ENCODE results near the gene NAV2.

NAV2 gene

DNA sequence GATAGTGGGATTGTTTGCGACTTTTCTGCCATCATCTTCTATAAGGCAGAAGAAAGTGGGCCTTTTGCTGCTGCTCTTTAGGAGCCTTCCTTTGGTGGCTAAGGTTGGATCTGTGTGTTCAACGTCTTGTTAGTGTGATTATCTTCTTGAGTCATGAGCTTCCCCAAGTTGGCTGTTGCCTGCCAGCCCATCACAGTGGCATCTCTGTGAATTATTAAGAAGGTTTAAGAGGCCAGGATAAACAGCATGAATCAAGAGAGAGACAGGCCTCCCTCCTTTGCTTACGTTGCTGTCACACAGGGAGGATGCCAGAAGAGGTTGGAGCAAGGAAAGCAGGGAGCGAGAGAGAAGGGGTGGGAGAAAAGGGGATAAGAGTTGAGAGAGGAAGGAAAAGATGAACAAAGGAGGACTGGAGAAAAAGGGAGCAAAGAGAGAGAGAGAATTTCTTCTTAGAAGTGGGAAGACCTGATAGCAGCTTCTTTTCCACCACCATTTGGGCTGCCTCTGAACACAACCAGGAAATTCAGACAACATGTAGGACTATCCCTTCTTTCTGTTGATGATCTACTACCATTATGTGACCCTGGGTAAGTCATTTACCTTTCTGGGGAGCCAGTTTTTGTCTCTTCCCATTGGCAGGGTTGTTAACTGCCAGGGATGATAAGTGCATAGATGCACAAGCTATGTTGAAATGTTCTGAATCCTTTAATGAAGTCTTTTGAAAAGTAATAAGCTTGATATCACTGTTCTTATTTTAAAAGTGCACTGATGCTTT, 126.5 kb downstream of the NAV2 start:
- no peaks in the 10 kb centered on the region for H3K36me3 ChIP-seq (ENCODE audit: control insufficient read depth, insufficient read depth, low read length)
- H3K9me3 ChIP-seq (ENCODE audit: control insufficient read depth, low read length): no peaks in the 10 kb centered on the region
- no peak overlapping the region for H3K4me3 ChIP-seq (ENCODE audit: low read length)
- no peaks in the 10 kb centered on the region for H3K27me3 ChIP-seq (ENCODE audit: control insufficient read depth, insufficient read depth, low read length)
- H3K9ac ChIP-seq (ENCODE audit: low read length): no peak overlapping the region
- no peaks in the 10 kb centered on the region for H3K4me1 ChIP-seq (ENCODE audit: control insufficient read depth, insufficient read depth, low read length)

DNA sequence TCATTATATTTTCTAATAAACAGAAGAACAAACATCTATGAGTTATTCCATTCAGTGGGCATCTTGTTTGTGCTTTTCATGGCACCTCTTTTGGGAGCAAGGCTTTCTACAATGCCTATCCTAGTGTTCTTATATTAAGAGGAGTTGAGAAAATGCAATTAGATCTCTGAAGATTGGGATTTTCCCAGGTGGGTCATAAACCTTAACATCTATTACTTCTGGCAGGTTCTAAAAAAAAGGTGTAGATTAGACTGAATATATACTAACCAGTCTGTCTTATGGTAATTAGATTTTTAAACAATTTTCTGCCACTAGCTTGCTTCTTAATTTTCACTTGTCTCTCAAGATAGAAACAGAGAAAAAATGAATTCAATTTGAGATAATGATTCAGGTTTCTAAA, 128.3 kb downstream of the NAV2 start:
- Histone ChIP-seq H3K36me3 (ENCODE audit: control insufficient read depth, insufficient read depth, low read length) (no peaks in the 10 kb centered on the region), H3K4me1 (ENCODE audit: control insufficient read depth, insufficient read depth, low read length) (peaks cover 7% of the 10 kb centered on the region), H3K27me3 (ENCODE audit: control insufficient read depth, insufficient read depth, low read length) (no peaks in the 10 kb centered on the region), H3K9ac (ENCODE audit: low read length) (no peak overlapping the region), H3K9me3 (ENCODE audit: control insufficient read depth, low read length) (no peaks in the 10 kb centered on the region), H3K4me3 (ENCODE audit: low read length) (no peak overlapping the region)

DNA sequence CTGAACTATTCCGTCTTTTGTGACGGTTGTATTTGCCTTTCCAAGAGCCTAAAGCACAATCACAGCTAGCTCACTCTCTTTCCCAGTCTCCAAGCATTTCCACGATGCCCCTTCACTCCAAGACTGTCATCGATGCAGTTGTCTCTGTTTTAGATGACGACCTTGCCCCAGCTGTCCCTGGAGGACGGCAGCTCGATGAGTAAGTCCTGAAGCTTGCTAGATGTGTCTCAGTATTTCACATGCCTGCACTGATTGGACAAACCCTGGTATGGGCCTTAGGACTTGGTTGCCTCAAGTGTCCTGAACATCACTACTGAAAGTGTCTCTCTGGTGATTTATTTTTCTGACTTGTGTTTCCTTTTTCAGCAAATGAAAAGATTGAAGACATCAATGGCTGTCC, 129.9 kb downstream of the NAV2 start:
- H3K36me3 ChIP-seq (ENCODE audit: control insufficient read depth, insufficient read depth, low read length): no peaks in the 10 kb centered on the region
- H3K27me3 ChIP-seq (ENCODE audit: control insufficient read depth, insufficient read depth, low read length): no peaks in the 10 kb centered on the region
- H3K9ac ChIP-seq (ENCODE audit: low read length): no peak overlapping the region
- H3K9me3 ChIP-seq (ENCODE audit: control insufficient read depth, low read length): no peaks in the 10 kb centered on the region
- H3K4me1 ChIP-seq (ENCODE audit: control insufficient read depth, insufficient read depth, low read length): peaks cover 9% of the 10 kb centered on the region
- H3K4me3 ChIP-seq (ENCODE audit: low read length): no peak overlapping the region

DNA sequence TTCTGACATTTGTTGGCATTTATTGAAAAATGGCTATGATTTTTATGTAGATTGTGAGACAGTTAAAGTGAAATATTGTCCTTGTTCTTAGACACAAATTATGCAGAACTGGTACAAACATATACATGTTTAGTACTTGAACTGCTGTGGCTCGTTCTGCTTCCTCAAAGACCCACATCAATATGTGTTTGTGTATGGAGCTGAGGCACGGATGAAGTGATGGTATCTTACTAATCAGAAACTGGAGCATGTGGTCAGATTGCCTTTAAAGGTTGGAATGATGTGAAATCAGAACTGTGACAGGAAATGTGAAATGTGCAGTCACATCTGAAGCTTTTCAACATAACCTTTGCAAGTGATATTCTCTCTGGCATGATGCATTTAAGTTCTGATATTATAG, 130.4 kb downstream of the NAV2 start:
- Histone ChIP-seq H3K4me3 (ENCODE audit: low read length) (no peak overlapping the region), H3K36me3 (ENCODE audit: control insufficient read depth, insufficient read depth, low read length) (no peaks in the 10 kb centered on the region), H3K9me3 (ENCODE audit: control insufficient read depth, low read length) (no peaks in the 10 kb centered on the region), H3K27me3 (ENCODE audit: control insufficient read depth, insufficient read depth, low read length) (no peaks in the 10 kb centered on the region), H3K9ac (ENCODE audit: low read length) (no peak overlapping the region), H3K4me1 (ENCODE audit: control insufficient read depth, insufficient read depth, low read length) (peaks cover 9% of the 10 kb centered on the region)

DNA sequence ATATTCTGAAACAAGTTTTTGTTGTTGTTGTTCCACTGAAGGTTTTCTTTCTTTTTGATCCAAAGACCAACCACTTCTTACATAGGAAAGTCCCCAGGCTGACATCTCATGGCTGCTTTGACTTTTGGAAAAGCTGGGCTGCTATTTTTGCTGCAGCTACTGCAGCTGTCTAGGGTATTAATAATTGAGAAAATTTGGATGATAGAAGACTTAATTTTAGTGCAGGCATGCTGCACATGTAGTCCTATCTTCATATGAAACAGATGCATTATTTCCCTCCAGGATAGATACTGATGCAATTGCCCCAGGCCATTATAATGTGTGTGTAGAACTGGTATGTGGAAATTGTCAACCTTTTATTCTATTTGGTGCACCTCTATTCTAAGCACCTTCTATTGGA, 131.4 kb downstream of the NAV2 start:
- H3K36me3 ChIP-seq (ENCODE audit: control insufficient read depth, insufficient read depth, low read length): no peaks in the 10 kb centered on the region
- H3K4me3 ChIP-seq (ENCODE audit: low read length): no peak overlapping the region
- no peaks in the 10 kb centered on the region for H3K27me3 ChIP-seq (ENCODE audit: control insufficient read depth, insufficient read depth, low read length)

DNA sequence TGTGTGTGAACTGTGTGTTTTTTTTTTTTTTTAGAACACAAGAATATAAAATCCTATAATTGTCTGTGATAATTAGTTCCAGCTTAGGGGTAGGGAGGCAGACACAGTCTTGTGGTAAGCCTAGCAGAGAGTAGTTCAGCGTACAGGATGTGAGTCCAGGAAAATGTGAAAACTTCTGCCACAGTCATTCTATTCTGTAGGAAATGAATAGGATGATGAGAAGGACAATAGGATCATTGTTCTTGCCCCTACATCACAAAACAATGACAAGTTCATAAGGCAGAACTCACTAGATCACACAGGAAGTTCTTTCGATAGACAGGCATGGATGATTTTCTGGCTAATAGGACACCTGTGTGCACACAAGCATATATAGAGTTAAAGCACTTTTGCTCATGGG, 132.2 kb downstream of the NAV2 start:
- Histone ChIP-seq H3K36me3 (ENCODE audit: control insufficient read depth, insufficient read depth, low read length) (no peaks in the 10 kb centered on the region), H3K9ac (ENCODE audit: low read length) (no peak overlapping the region), H3K27me3 (ENCODE audit: control insufficient read depth, insufficient read depth, low read length) (no peaks in the 10 kb centered on the region), H3K4me1 (ENCODE audit: control insufficient read depth, insufficient read depth, low read length) (peaks cover 9% of the 10 kb centered on the region), H3K9me3 (ENCODE audit: control insufficient read depth, low read length) (no peaks in the 10 kb centered on the region), H3K4me3 (ENCODE audit: low read length) (no peak overlapping the region)

More for the DNA sequence above, 131.4 kb downstream of the NAV2 start:
- Histone ChIP-seq H3K9ac (ENCODE audit: low read length) (no peak overlapping the region), H3K9me3 (ENCODE audit: control insufficient read depth, low read length) (no peaks in the 10 kb centered on the region), H3K4me1 (ENCODE audit: control insufficient read depth, insufficient read depth, low read length) (peaks cover 9% of the 10 kb centered on the region)

DNA sequence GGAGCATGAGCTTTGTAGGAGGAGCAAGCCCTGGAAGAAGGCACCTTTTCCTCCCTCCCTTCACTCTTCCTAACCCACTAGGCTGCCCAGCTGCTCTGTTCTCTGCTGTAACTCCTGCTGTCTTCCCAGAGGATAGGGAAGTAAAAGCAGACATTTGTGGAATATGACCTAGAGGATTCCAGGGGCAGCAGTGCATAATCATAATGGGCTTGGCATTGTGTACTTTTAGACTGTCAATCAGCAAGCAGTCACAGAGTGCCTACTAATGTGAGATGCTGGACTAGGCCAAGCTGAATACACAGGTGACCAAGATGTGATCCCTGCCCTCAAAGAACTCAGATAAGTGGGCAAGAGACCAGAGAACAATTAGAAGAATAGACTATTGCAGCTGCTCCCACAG, 133.0 kb downstream of the NAV2 start:
- Histone ChIP-seq H3K27me3 (ENCODE audit: control insufficient read depth, insufficient read depth, low read length) (no peaks in the 10 kb centered on the region), H3K36me3 (ENCODE audit: control insufficient read depth, insufficient read depth, low read length) (no peaks in the 10 kb centered on the region), H3K4me3 (ENCODE audit: low read length) (no peak overlapping the region), H3K9me3 (ENCODE audit: control insufficient read depth, low read length) (no peaks in the 10 kb centered on the region), H3K4me1 (ENCODE audit: control insufficient read depth, insufficient read depth, low read length) (peaks cover 9% of the 10 kb centered on the region), H3K9ac (ENCODE audit: low read length) (no peak overlapping the region)

DNA sequence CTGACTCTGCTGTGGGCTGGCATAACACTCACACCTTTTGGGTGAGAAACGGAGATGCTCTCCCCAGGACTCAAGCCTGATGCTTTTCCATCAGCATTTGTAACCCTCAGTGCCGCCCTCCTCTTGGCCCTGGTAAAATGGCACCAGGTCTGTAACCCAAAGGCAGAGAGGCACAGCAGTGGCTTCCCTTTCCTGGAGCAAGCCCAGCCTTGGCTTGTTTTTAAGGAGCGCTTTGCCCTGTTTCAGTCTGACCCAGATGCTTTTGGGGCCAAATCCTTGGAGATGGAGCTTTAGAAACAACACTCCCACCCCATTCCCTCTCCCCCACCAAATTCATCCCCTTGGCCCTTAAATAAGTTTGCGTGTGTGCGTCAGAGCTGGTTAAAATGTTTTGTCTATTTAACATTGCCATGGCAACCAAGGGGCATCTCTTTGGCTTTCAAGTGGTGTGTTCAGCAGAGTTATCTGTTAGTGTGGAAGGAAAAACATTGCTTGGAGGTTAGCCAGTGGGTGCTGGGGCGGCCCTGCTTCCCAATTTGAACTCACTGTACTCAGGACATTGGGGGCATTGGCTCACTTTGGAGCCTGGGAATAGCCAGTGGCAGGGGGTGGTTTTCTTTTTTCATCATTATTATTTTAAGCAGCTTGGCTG, 134.1 kb downstream of the NAV2 start:
- H3K9ac ChIP-seq (ENCODE audit: low read length): no peak overlapping the region
- H3K9me3 ChIP-seq (ENCODE audit: control insufficient read depth, low read length): no peaks in the 10 kb centered on the region
- H3K27me3 ChIP-seq (ENCODE audit: control insufficient read depth, insufficient read depth, low read length): no peaks in the 10 kb centered on the region
- H3K36me3 ChIP-seq (ENCODE audit: control insufficient read depth, insufficient read depth, low read length): no peaks in the 10 kb centered on the region
- H3K4me1 ChIP-seq (ENCODE audit: control insufficient read depth, insufficient read depth, low read length): peaks cover 9% of the 10 kb centered on the region
- H3K4me3 ChIP-seq (ENCODE audit: low read length): no peak overlapping the region

DNA sequence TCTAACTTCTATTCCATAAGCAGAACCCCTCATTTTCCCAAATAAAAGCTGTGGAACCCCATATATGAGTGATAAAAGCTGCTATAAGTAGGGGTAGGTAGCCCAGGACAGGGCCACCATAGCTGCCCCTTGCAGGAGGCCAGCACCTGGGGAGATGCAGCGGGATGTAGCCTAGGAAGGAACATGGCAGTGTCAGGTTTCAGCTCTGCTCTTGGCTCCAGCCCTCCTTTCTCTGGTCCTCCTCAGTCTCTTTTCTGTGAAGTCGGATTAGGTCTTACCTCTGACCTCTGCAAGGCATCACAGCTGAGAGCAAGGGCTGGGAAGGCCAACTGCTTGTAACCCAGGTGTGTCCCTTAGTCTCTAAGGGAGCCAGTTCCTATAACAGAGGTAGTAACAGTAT, 135.6 kb downstream of the NAV2 start:
- peaks cover 9% of the 10 kb centered on the region for H3K4me1 ChIP-seq (ENCODE audit: control insufficient read depth, insufficient read depth, low read length)
- H3K9ac ChIP-seq (ENCODE audit: low read length): no peak overlapping the region
- H3K36me3 ChIP-seq (ENCODE audit: control insufficient read depth, insufficient read depth, low read length): no peaks in the 10 kb centered on the region
- no peaks in the 10 kb centered on the region for H3K27me3 ChIP-seq (ENCODE audit: control insufficient read depth, insufficient read depth, low read length)
- H3K4me3 ChIP-seq (ENCODE audit: low read length): no peak overlapping the region
- H3K9me3 ChIP-seq (ENCODE audit: control insufficient read depth, low read length): no peaks in the 10 kb centered on the region

DNA sequence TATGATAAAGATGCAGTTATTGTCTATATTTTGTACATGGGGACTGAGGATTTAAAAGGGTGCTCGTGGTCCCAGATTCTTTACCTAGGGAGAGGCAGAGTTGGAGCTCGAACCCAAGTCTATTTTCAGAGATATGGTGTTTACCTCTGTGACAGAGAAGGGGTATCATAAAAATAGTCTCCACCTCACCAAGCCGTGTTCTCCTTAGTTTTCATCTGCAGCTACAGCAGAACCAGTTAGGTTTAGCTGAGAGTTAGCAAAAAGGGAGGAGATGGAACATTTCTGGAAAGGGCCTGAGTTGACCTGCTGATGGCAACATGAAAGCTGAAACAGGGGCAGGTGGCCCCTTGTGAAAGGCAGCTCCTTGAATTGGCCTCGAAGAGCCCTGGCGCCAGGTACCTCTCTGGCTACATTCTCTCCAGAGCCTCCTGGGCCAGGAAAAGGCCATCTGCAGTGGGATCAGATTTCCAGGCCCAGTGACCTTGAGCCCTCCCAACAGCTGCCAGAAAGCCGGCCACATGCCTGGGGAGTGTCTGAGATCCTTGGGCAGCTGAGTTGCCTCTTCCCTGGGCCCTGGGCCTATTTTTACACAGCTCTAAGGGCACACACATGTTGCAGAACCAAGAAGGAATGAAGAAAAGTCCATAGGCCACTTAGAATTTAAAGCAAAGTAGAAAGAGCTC, 136.6 kb downstream of the NAV2 start:
- Histone ChIP-seq H3K36me3 (ENCODE audit: control insufficient read depth, insufficient read depth, low read length) (no peaks in the 10 kb centered on the region), H3K9ac (ENCODE audit: low read length) (no peak overlapping the region), H3K4me1 (ENCODE audit: control insufficient read depth, insufficient read depth, low read length) (peaks cover 9% of the 10 kb centered on the region), H3K27me3 (ENCODE audit: control insufficient read depth, insufficient read depth, low read length) (no peaks in the 10 kb centered on the region), H3K4me3 (ENCODE audit: low read length) (no peak overlapping the region), H3K9me3 (ENCODE audit: control insufficient read depth, low read length) (no peaks in the 10 kb centered on the region)

DNA sequence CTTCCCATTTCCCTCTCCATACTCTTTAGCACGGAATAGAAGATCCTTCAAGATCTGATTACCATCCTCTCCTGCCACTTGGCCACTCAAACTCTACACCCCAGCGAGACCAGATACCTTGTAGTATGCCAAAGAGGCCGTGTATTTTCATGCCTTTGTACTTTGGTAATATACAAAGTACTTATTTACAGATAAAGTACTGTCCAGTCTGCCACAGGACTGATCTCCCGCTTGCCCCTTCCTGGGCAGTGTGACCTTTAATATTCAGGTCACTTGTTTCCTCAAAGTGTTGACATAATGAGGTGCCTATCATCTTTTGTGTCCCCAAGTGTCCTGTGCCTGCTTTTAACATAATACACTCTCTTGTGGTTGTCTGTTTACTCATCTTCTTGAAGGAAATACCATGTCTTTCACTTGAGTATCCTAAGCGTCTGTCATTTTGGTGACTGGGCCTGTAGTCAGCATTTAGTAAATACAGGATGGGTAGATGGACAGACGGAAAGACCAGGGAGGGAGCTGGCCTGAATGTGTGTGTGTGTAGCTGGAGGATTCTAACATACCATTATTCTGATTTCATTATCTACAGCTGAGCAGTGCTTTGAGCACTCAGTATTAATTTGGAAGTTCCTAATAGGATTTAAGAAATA, 137.4 kb downstream of the NAV2 start:
- peaks cover 9% of the 10 kb centered on the region for H3K4me1 ChIP-seq (ENCODE audit: control insufficient read depth, insufficient read depth, low read length)
- H3K9ac ChIP-seq (ENCODE audit: low read length): no peak overlapping the region
- H3K4me3 ChIP-seq (ENCODE audit: low read length): no peak overlapping the region
- no peaks in the 10 kb centered on the region for H3K9me3 ChIP-seq (ENCODE audit: control insufficient read depth, low read length)
- H3K36me3 ChIP-seq (ENCODE audit: control insufficient read depth, insufficient read depth, low read length): no peaks in the 10 kb centered on the region
- no peaks in the 10 kb centered on the region for H3K27me3 ChIP-seq (ENCODE audit: control insufficient read depth, insufficient read depth, low read length)

DNA sequence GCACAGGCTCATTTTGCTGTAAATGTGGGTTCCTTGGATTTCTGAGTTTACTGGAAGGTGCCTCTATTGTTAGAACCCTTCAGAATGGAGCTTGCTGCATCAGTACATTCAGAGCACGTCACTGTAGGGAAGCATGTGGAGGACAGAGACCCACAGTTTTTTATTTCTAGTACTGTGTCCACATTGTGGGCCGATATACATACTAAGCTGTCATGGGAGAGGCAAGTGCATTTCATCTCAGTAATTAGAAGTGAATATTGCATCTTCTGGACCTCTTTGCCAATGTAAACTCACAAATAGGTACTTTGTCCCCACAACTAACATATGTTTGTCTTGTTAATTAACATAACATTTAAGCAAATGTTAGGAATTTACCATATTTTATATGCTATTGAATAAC, 139.7 kb downstream of the NAV2 start:
- Histone ChIP-seq H3K36me3 (ENCODE audit: control insufficient read depth, insufficient read depth, low read length) (no peaks in the 10 kb centered on the region), H3K4me1 (ENCODE audit: control insufficient read depth, insufficient read depth, low read length) (no peaks in the 10 kb centered on the region), H3K9me3 (ENCODE audit: control insufficient read depth, low read length) (no peaks in the 10 kb centered on the region), H3K4me3 (ENCODE audit: low read length) (no peak overlapping the region), H3K27me3 (ENCODE audit: control insufficient read depth, insufficient read depth, low read length) (no peaks in the 10 kb centered on the region), H3K9ac (ENCODE audit: low read length) (no peak overlapping the region)
